Measurements from ENCODE around the gene FIBCD1. TPM values are rescaled to one million over a fixed set of nuclear protein-coding genes. Genes with fewer than 3 reads are reported as not detected.

Gene FIBCD1
- total and polyA plus RNA-seq, 2 of the 8 experiments (the other 6 are each of a cell fraction or from before 2014, with no cell fraction given), result 6.1 to 8.8 TPM

GRCh38 chr9:130927995-130928900 is 10.8 kb downstream of the FIBCD1 start:
- Histone ChIP-seq H2BK5ac (ENCODE audit: low read depth, low read length) (no peak overlapping the region), H4K20me1 (replicated peaks in 1 of 2; ENCODE audit: control insufficient read depth in 1 of 2, insufficient read depth in 2 of 2, low read length in 2 of 2) (no peaks in the 10 kb centered on the region), H3K4me2 (ENCODE audit: insufficient read depth in 1 of 2, low read depth in 2 of 2, low read length in 2 of 2) (no peak overlapping the region), H3K23me2 (ENCODE audit: low read depth, low read length) (no peaks in the 10 kb centered on the region), H3K9ac (replicated peaks in 1 of 4; ENCODE audit: extremely low read depth in 1 of 4, low read depth in 3 of 4, low read length in 3 of 4) (no peak overlapping the region), H2BK120ac (replicated peaks; ENCODE audit: low read depth, low read length) (no peak overlapping the region), H3K56ac (replicated peaks; ENCODE audit: insufficient read length, low read depth, low read length) (no peak overlapping the region), H2BK12ac (ENCODE audit: low read depth, low read length) (no peak overlapping the region), H4K8ac (ENCODE audit: extremely low read depth, insufficient read depth, low read length) (no peak overlapping the region; the same call in 1 of the 2 replicates), H2AFZ (ENCODE audit: low read length) (no peak overlapping the region), H3K4me1 (replicated peaks in 1 of 4; ENCODE audit: control insufficient read depth in 3 of 4, insufficient read depth in 4 of 4, low read length in 3 of 4) (peaks cover 0 to 18% (median 8%) of the 10 kb centered on the region in 4 experiments; a peak in 6 of 7 replicates), H3K18ac (ENCODE audit: extremely low read depth, low read length) (peak overlapping the region; percentile 13), H3K14ac (ENCODE audit: insufficient read length) (no peak overlapping the region), H2AK5ac (ENCODE audit: low read depth, low read length) (no peak overlapping the region), H3K4ac (replicated peaks; ENCODE audit: insufficient read length, low read depth, low read length) (no peak overlapping the region), H3K27me3 (replicated peaks in 1 of 4; ENCODE audit: control insufficient read depth in 3 of 4, extremely low read depth in 1 of 4, insufficient read depth in 3 of 4, low read length in 3 of 4) (no peaks in the 10 kb centered on the region), H3K9me3 (ENCODE audit: insufficient read depth in 2 of 2, low read depth in 1 of 2, low read length in 1 of 2) (no peaks in the 10 kb centered on the region), H3K79me2 (ENCODE audit: control insufficient read depth in 1 of 2, insufficient read depth in 2 of 2, low read length in 2 of 2) (no peaks in the 10 kb centered on the region), H3K4me3 (ENCODE audit: extremely low read depth in 1 of 4, insufficient read depth in 2 of 4, low read depth in 3 of 4, low read length in 4 of 4) (no peak overlapping the region), H2BK15ac (ENCODE audit: low read length) (no peak overlapping the region), H3K27ac (ENCODE audit: low read depth, low read length) (no peak overlapping the region), H3K23ac (ENCODE audit: insufficient read length) (no peak overlapping the region), H2BK20ac (ENCODE audit: low read length) (no peak overlapping the region), H3K79me1 (ENCODE audit: low read depth, low read length) (no peaks in the 10 kb centered on the region), H3K36me3 (ENCODE audit: control insufficient read depth in 2 of 4, insufficient read depth in 4 of 4, low read length in 3 of 4) (no peaks in the 10 kb centered on the region), H4K5ac (ENCODE audit: insufficient read length, low read depth, low read length) (no peak overlapping the region), H4K91ac (replicated peaks; ENCODE audit: insufficient read length, low read length) (no peak overlapping the region)
- ChIA-PET POLR2A (ENCODE audit: partially characterized antibody) (no interaction called here), CTCF (ENCODE audit: partially characterized antibody) (interaction anchor here (0.6 to 3.7 kb wide), 11 partner anchors 14 to 1605 kb away, joined by 3 to 14 read pairs (median 3); no protein-coding TSS in a partner anchor)
- TF ChIP-seq HDAC6 (IDR thresholded peaks at IDR 0.05; ENCODE audit: low read depth, low read length) (no peak), TBP (IDR thresholded peaks at IDR 0.05; ENCODE audit: low read depth, low read length) (no peak), GABPA (IDR thresholded peaks at IDR 0.05; ENCODE audit: borderline replicate concordance, insufficient read depth, low read length) (no peak)
- FAIRE-seq, result no peak
- DNase-seq (ENCODE audit: low read depth in 1 of 2, low spot score in 2 of 2), result no peak
- 77% methylated on average over 9 of the region's 14 CpGs; no CpG with 5 or more reads in 1 of the 2 experiments for WGBS, 2 experiments (ENCODE audit: extremely low coverage in 1 of 2, insufficient coverage in 1 of 2, insufficient read length in 1 of 2, insufficient replicate concordance in 2 of 2, low coverage in 1 of 2, low lambda C conversion rate in 2 of 2, missing lambda C conversion rate in 1 of 2)
